ENCODE measurements around the gene CACNA1B. TPM values are rescaled to one million over a fixed set of nuclear protein-coding genes. Genes with fewer than 3 reads are reported as not detected.
"Not testable (repeated sequence)": the region's sequence is repeated elsewhere in the genome, so short reads cannot be mapped to it uniquely, and the experiment has no call there.

CACNA1B gene
- total and polyA plus RNA-seq, 4 donors: 0.01 to 0.20 (median 0.09) TPM; not detected in 1

DNA sequence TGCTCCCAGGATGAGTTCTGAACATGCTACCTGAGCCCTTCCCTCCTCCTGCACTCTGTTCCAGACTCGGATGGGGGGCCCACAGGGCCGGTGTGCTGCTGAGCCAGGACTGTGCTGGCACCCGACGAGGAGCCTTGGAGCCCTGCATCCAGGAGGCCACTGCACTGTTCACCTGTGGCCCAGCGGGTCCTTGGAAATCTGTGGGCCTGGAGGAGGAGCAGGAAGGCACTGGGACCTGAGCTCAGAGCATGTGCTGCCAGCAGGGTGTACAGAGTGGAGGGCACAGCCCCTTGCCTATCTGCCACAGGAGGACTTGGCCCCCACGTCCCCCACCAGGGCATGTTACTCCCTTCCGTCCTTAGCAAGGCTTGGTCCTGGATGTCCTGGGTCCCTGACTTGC is 265.9 kb downstream of the CACNA1B start:
- H3K36me3 ChIP-seq (ENCODE audit: control insufficient read depth in 4 of 4, insufficient read depth in 4 of 4, low read length in 4 of 4); H3K4me3 ChIP-seq; H3K9ac ChIP-seq (ENCODE audit: insufficient read depth in 1 of 2, low read length in 2 of 2); H3K9me3 ChIP-seq (ENCODE audit: control insufficient read depth in 4 of 4, insufficient read depth in 3 of 4, low read length in 3 of 4); H3K27me3 ChIP-seq (ENCODE audit: control insufficient read depth in 3 of 3, insufficient read depth in 3 of 3, low read length in 2 of 3); H3K4me1 ChIP-seq (ENCODE audit: control insufficient read depth in 5 of 5, insufficient read depth in 5 of 5, low read length in 5 of 5); ATAC-seq (ENCODE audit: insufficient read depth, low FRiP score); DNase-seq; H3K27ac ChIP-seq (ENCODE audit: low read depth in 1 of 2, low read length in 1 of 2): not testable (repeated sequence)
- 66 to 79% methylated on average over 7 of the region's 7 CpGs for WGBS, 2 donors

DNA sequence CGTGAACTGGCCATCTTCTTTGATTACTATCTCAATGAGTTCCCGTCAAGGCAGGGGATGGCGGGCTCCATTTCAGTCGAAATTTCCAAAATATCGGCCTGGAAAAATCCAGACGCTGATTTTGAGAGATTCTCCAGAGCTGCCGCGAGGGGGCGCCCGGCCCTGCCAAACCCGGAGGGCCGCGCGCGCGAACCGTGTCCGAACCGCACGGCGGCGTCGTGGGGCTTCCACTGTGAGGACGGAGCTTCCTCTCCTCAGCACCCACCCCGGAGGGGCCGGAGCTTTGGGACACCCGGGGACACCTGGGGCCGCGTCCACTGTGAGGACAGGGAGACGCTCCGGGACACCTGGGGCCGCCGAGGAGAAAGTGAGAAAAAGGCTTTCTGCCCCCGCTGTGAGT is 270.0 kb downstream of the CACNA1B start:
- H3K9ac ChIP-seq (ENCODE audit: insufficient read depth in 1 of 2, low read length in 2 of 2); H3K4me3 ChIP-seq; H3K27ac ChIP-seq (ENCODE audit: low read depth in 1 of 2, low read length in 1 of 2); H3K36me3 ChIP-seq (ENCODE audit: control insufficient read depth in 4 of 4, insufficient read depth in 4 of 4, low read length in 4 of 4); H3K4me1 ChIP-seq (ENCODE audit: control insufficient read depth in 5 of 5, insufficient read depth in 5 of 5, low read length in 5 of 5); H3K27me3 ChIP-seq (ENCODE audit: control insufficient read depth in 3 of 3, insufficient read depth in 3 of 3, low read length in 2 of 3); H3K9me3 ChIP-seq (ENCODE audit: control insufficient read depth in 4 of 4, insufficient read depth in 3 of 4, low read length in 3 of 4); ATAC-seq (ENCODE audit: insufficient read depth, low FRiP score): not testable (repeated sequence)
- peak; percentile 13 to 37 (median 27) for DNase-seq
- WGBS, 2 donors: 10 to 11% methylated on average over 11 to 34 of the region's 34 CpGs

DNA sequence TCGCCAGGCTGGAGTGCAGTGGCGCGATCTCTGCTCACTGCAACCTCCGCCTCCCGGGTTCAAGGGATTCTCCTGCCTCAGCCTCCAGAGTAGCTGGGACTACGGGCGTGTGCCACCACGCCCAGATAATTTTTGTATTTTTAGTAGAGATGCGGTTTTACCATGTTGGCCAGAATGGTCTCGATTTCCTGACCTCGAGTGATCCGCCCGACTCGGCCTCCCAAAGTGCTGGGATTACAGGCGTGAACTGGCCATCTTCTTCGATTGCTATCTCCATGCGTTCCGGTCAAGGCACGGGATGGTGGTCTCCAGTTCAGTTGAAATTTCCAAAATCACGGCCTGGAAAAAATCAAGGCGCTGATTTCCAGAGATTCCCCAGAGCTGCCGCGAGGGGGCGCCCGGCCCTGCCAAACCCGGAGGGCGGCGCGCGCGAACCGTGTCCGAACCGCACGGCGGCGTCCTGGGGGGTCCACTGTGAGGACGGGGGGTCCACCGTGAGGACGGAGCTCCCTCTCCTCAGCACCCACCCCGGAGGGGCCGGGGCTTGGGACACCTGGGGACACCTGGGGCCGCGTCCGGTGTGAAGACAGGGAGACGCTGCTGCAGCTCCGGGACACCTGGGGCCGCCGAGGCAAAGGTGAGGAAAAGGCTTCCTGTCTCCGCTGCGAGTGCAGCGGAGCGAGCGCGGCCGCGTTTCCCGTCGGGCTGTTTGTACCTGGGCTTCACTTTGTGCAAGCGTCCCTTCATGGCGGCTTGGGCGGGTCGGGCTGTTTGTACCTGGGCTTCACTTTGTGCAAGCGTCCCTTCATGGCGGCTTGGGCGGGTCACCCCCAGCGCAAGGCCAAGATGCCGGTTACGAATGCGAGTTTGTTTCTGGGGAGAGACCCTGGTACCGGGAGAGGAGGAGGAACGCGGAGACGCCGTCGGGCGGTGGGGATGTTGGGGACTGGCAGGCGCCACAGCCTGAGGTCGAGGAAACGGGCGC is 272.4 kb downstream of the CACNA1B start:
- peak; percentile 3 to 26 (median 3) for DNase-seq
- 11 to 12% methylated on average over 80 to 81 of the region's 81 CpGs for WGBS, 2 donors
- H3K27me3 ChIP-seq (ENCODE audit: control insufficient read depth in 3 of 3, insufficient read depth in 3 of 3, low read length in 2 of 3); H3K36me3 ChIP-seq (ENCODE audit: control insufficient read depth in 4 of 4, insufficient read depth in 4 of 4, low read length in 4 of 4); H3K9ac ChIP-seq (ENCODE audit: insufficient read depth in 1 of 2, low read length in 2 of 2); H3K9me3 ChIP-seq (ENCODE audit: control insufficient read depth in 4 of 4, insufficient read depth in 3 of 4, low read length in 3 of 4); H3K4me1 ChIP-seq (ENCODE audit: control insufficient read depth in 5 of 5, insufficient read depth in 5 of 5, low read length in 5 of 5): not testable (repeated sequence)
- peak overlapping the region in 1 of 2 donors; percentile 77 for H3K27ac ChIP-seq (ENCODE audit: low read depth in 1 of 2, low read length in 1 of 2)
- ATAC-seq (ENCODE audit: insufficient read depth, low FRiP score): peak; percentile 19
- H3K4me3 ChIP-seq: peak overlapping the region; percentile 45

DNA sequence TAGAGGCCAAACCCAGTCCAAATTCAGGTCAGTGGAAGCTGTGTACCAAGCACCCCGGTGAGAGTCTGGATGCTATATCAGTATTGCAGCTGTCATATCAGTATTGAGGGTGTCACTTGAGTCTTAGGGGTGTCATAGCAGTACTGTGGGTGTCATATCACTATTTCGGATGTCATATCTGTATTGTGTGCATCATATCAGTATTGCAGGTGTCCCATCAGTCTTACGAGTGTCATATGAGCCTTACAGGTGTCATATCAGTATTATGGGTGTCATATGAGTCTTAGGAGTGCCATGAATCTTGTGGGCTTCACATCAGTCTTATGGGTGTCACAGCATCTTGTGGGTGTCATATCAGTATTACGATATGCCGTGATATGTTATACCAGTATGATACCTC is 278.2 kb downstream of the CACNA1B start:
- DNase-seq; H3K4me1 ChIP-seq (ENCODE audit: control insufficient read depth in 5 of 5, insufficient read depth in 5 of 5, low read length in 5 of 5); H3K27me3 ChIP-seq (ENCODE audit: control insufficient read depth in 3 of 3, insufficient read depth in 3 of 3, low read length in 2 of 3); H3K9ac ChIP-seq (ENCODE audit: insufficient read depth in 1 of 2, low read length in 2 of 2); ATAC-seq (ENCODE audit: insufficient read depth, low FRiP score); H3K27ac ChIP-seq (ENCODE audit: low read depth in 1 of 2, low read length in 1 of 2); H3K4me3 ChIP-seq; H3K9me3 ChIP-seq (ENCODE audit: control insufficient read depth in 4 of 4, insufficient read depth in 3 of 4, low read length in 3 of 4); H3K36me3 ChIP-seq (ENCODE audit: control insufficient read depth in 4 of 4, insufficient read depth in 4 of 4, low read length in 4 of 4): not testable (repeated sequence)
- 89 to 94% methylated on average over 5 of the region's 5 CpGs for WGBS, 2 donors

DNA sequence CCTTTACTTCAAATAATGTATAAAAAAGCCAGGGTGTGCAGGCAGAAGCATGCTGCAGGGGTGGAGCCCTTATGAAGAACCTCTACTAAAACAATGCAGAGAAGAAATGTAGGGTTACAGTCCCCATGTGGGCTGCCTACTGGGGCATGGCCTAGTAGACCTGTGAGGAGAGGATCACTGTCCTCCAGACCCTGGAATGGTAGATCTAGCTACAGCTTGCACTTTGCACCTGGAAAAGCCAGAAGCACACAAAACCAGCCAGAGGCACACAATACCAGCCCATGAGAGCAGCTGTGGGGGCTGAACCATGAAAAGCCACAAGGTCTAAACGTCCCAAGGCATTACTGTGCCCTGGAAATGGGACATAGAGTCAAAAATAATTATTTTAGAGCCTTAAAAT is 289.2 kb downstream of the CACNA1B start:
- 21 to 32% methylated on average over 1 of the region's 1 CpG for WGBS, 2 donors
- H3K9me3 ChIP-seq (ENCODE audit: control insufficient read depth in 4 of 4, insufficient read depth in 3 of 4, low read length in 3 of 4); DNase-seq; H3K36me3 ChIP-seq (ENCODE audit: control insufficient read depth in 4 of 4, insufficient read depth in 4 of 4, low read length in 4 of 4); H3K4me1 ChIP-seq (ENCODE audit: control insufficient read depth in 5 of 5, insufficient read depth in 5 of 5, low read length in 5 of 5); H3K27me3 ChIP-seq (ENCODE audit: control insufficient read depth in 3 of 3, insufficient read depth in 3 of 3, low read length in 2 of 3); H3K9ac ChIP-seq (ENCODE audit: insufficient read depth in 1 of 2, low read length in 2 of 2); H3K27ac ChIP-seq (ENCODE audit: low read depth in 1 of 2, low read length in 1 of 2); ATAC-seq (ENCODE audit: insufficient read depth, low FRiP score); H3K4me3 ChIP-seq: not testable (repeated sequence)

Small RNA genes lying within 50 kb of the gene (small RNA-seq; reads per million reads assigned to genes)
- not detected for gene AL591424.2 (ENCODE audit: low replicate concordance)
- gene MIR602 (ENCODE audit: low replicate concordance): not detected

All from lung (tissue), 11 donors.